ENCODE results near the gene NXPE1.

Gene NXPE1

DNA sequence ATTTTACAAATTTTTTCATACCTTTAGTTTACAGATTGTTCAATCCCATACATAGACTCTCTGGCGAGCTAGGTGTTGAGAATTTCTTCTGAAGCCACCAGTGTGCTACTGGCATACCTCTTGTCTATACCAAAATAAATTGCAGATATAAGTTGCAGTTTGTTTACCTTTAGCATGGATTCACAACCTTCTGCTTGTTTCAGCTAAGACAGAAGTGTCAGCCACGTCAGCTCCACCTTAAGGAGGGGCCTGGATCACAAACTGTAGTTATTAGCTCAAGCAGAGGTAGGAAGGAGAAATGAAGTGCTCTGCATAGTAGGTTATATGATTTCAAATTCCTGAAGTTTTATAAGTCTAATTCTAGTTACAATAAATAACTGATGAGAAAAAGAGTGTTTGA lies 35.9 kb upstream of the NXPE1 start, which contains the start of gene NXPE4:
NXPE4 (minus strand) TSS at position 216 of the 400 bp plus-strand sequence. CDS start 1,027 bp downstream, outside the sequence.
- no peak for DNase-seq (ENCODE audit: low read depth in 1 of 2, low spot score in 1 of 2)
- in situ Hi-C loops (cut with HindIII; ENCODE audit: low pct_unique_long_range_greater_than_20kb, low sequenced_read_pairs): no loop called here
- TF ChIP-seq JUND (IDR thresholded peaks at IDR 0.05; ENCODE audit: low read depth): no peak

DNA sequence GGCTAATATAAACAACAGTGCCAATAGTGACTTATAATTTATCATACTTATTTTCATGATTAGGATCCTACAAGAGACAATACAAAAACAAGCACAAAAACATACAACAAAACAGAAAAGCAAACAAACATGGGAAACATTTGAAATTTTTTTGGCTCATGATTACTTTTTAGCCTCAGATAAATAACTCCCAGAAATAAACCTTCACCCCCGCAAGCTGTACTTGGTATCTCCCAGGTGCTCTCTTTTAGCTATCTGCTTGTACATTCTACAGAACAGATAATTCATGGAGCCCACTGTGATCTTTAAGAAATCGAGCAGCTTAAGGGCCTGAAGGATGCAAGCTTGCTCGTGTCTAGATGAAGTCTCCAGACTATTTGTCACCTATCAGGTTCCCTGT lies 35.0 kb upstream of the NXPE1 start:
- in situ Hi-C loops (cut with HindIII; ENCODE audit: low pct_unique_long_range_greater_than_20kb, low sequenced_read_pairs): no loop called here
- no peak for DNase-seq (ENCODE audit: low read depth in 1 of 2, low spot score in 1 of 2)
- no peak for TF ChIP-seq JUND (IDR thresholded peaks at IDR 0.05; ENCODE audit: low read depth)

DNA sequence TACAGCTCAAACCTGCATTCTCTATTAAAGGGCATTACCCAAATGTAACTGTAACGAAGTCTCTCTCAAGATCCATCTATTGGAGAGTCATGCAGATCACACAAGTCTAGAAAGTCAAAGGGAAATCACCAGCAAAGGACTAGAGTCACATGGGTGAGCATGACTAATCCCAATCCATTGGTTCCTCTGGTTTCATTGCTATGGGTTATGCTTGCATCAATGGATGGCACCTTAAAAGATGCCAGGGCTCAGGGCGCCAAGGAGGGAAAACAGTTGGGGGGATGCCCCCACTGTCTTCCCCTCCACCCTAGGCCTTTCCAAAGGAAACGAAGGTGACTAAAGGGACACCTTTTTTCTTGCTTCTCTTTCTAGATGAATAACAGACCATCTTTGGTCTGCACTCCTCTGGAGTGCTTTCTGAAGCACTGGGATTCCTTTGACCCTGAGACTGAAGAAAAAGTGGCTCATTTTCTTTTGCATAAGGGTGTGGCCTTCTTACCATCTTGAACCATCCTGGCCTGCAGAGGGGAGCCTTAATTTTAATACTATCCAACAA lies 27.8 kb upstream of the NXPE1 start:
- in situ Hi-C loops (cut with HindIII; ENCODE audit: low pct_unique_long_range_greater_than_20kb, low sequenced_read_pairs): no loop called here
- no peak for TF ChIP-seq JUND (IDR thresholded peaks at IDR 0.05; ENCODE audit: low read depth)
- no peak for DNase-seq (ENCODE audit: low read depth in 1 of 2, low spot score in 1 of 2)

GRCh38 chr11:114586797-114587196 lies 27.1 kb upstream of the NXPE1 start:
- in situ Hi-C loops (cut with HindIII; ENCODE audit: low pct_unique_long_range_greater_than_20kb, low sequenced_read_pairs): no loop called here
- peak in 1 of 2 experiments; percentile 33 for DNase-seq (ENCODE audit: low read depth in 1 of 2, low spot score in 1 of 2)
- TF ChIP-seq JUND (IDR thresholded peaks at IDR 0.05; ENCODE audit: low read depth): no peak

- no peak for DNase-seq (ENCODE audit: low read depth in 1 of 2, low spot score in 1 of 2)
- TF ChIP-seq JUND (IDR thresholded peaks at IDR 0.05; ENCODE audit: low read depth): no peak
- in situ Hi-C loops (cut with HindIII; ENCODE audit: low pct_unique_long_range_greater_than_20kb, low sequenced_read_pairs): no loop called here
Measured at GRCh38 chr11:114571712-114572111, 12.0 kb upstream of the NXPE1 start.

GRCh38 chr11:114569801-114570200 lies 10.1 kb upstream of the NXPE1 start:
- in situ Hi-C loops (cut with HindIII; ENCODE audit: low pct_unique_long_range_greater_than_20kb, low sequenced_read_pairs): no loop called here
- no peak for TF ChIP-seq JUND (IDR thresholded peaks at IDR 0.05; ENCODE audit: low read depth)
- DNase-seq (ENCODE audit: low read depth in 1 of 2, low spot score in 1 of 2): no peak

DNA sequence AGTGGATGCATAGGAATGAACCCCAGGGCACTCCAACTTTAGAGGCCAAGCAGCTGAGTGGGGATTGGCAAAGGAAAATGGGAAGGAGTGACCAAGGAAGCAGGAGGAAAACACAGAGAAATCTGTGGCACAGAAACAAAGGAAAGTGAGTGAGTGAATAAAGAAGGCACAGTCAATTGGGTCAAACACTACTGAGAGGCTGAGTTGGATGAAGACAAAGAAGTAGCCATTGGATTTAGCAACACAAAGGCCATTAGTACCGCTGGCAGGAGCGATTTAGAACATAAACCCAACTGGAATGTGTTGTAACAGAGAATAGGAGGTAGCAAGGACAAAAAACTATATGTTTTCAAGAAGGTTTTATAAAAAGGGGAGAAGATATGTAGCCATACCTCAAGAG lies 6.6 kb upstream of the NXPE1 start:
- no peak for TF ChIP-seq JUND (IDR thresholded peaks at IDR 0.05; ENCODE audit: low read depth)
- no peak for DNase-seq (ENCODE audit: low read depth in 1 of 2, low spot score in 1 of 2)
- in situ Hi-C loops (cut with HindIII; ENCODE audit: low pct_unique_long_range_greater_than_20kb, low sequenced_read_pairs): no loop called here

GRCh38 chr11:114564831-114565230 lies 5.2 kb upstream of the NXPE1 start:
- in situ Hi-C loops (cut with HindIII; ENCODE audit: low pct_unique_long_range_greater_than_20kb, low sequenced_read_pairs): no loop called here
- no peak for DNase-seq (ENCODE audit: low read depth in 1 of 2, low spot score in 1 of 2)
- TF ChIP-seq JUND (IDR thresholded peaks at IDR 0.05; ENCODE audit: low read depth): no peak

GRCh38 chr11:114563077-114563476 lies 3.4 kb upstream of the NXPE1 start:
- no peak for TF ChIP-seq JUND (IDR thresholded peaks at IDR 0.05; ENCODE audit: low read depth)
- in situ Hi-C loops (cut with HindIII; ENCODE audit: low pct_unique_long_range_greater_than_20kb, low sequenced_read_pairs): no loop called here
- no peak for DNase-seq (ENCODE audit: low read depth in 1 of 2, low spot score in 1 of 2)

GRCh38 chr11:114562166-114562916 lies 2.7 kb upstream of the NXPE1 start:
- in situ Hi-C loops (cut with HindIII; ENCODE audit: low pct_unique_long_range_greater_than_20kb, low sequenced_read_pairs): no loop called here
- no peak for DNase-seq (ENCODE audit: low read depth in 1 of 2, low spot score in 1 of 2)
- no peak for TF ChIP-seq JUND (IDR thresholded peaks at IDR 0.05; ENCODE audit: low read depth)

GRCh38 chr11:114556135-114556534 lies 3.5 kb downstream of the NXPE1 start:
- in situ Hi-C loops (cut with HindIII; ENCODE audit: low pct_unique_long_range_greater_than_20kb, low sequenced_read_pairs): no loop called here
- peak in 1 of 2 experiments; percentile 25 for DNase-seq (ENCODE audit: low read depth in 1 of 2, low spot score in 1 of 2)
- no peak for TF ChIP-seq JUND (IDR thresholded peaks at IDR 0.05; ENCODE audit: low read depth)

DNA sequence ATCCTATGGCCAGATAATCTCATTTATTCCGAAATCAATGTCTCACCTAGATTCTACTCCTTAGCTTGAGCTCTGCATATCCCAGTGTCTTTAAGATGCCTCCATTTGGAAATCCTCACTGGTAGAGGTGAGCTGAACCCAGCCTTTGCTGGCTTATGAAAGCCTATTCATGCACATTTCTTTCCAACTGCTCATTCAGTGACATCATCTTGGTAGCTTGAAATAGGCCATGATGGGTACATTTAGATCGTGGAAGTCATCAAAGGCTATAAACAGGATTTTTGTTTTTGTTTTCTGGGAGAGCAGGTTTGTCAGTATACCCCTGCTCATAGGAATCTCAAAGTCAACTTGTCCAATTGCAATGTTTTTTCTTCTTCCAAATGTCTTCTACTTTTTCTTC lies 6.0 kb downstream of the NXPE1 start:
- no peak for TF ChIP-seq JUND (IDR thresholded peaks at IDR 0.05; ENCODE audit: low read depth)
- in situ Hi-C loops (cut with HindIII; ENCODE audit: low pct_unique_long_range_greater_than_20kb, low sequenced_read_pairs): no loop called here
- DNase-seq (ENCODE audit: low read depth in 1 of 2, low spot score in 1 of 2): no peak

GRCh38 chr11:114551060-114551459 lies 8.6 kb downstream of the NXPE1 start:
- in situ Hi-C loops (cut with HindIII; ENCODE audit: low pct_unique_long_range_greater_than_20kb, low sequenced_read_pairs): no loop called here
- no peak for TF ChIP-seq JUND (IDR thresholded peaks at IDR 0.05; ENCODE audit: low read depth)
- DNase-seq (ENCODE audit: low read depth in 1 of 2, low spot score in 1 of 2): no peak

All from T47D (cell line).